Left ventricle myocardium inferior (tissue), 1 donor: Measurements from ENCODE around the gene SEPTIN10. TPM values are rescaled to one million over a fixed set of nuclear protein-coding genes. Genes with fewer than 3 reads are reported as not detected.
"Not testable (repeated sequence)": the region's sequence is repeated elsewhere in the genome, so short reads cannot be mapped to it uniquely, and the experiment has no call there.

Source experiments
- DNase-seq: peaks from one replicate; pipeline ENCODE4 v3.0.0-alpha.2; 2020
- H3K27ac ChIP-seq: fragments of 200-600 bp; replicated peaks from 2 replicates; pipeline ENCODE4 v1.8.0; 2021
- H3K27me3 ChIP-seq: fragments of 200-600 bp; 2 replicates; pipeline ENCODE4 v1.8.0; 2021; ENCODE audit warnings: low read depth
- H3K36me3 ChIP-seq: fragments of 200-600 bp; 2 replicates; pipeline ENCODE4 v1.8.0; 2021
- H3K4me1 ChIP-seq: fragments of 200-600 bp; 2 replicates; pipeline ENCODE4 v1.8.0; 2021
- H3K4me3 ChIP-seq: fragments of 200-600 bp; 2 replicates; pipeline ENCODE4 v1.8.0; 2021; ENCODE audit warnings: mild to moderate bottlenecking, moderate library complexity
- H3K9me3 ChIP-seq: fragments of 200-600 bp; replicated peaks from 2 replicates; pipeline ENCODE4 v1.8.0; 2021
- intact Hi-C: fragments of 100-400 bp; cut with micrococcal nuclease; formaldehyde crosslinking; loops from one replicate; pipeline ENCODE4 v1.11.0; 2022
- total RNA-seq: library from RNA; stranded (reverse); fragmentation: NEBNext Ultra II Directional; extraction: Animal tissue kit (Norgen Biotek cat#: 25700); gene quantifications from one replicate; pipeline ENCODE4 v1.2.1, GENCODE V29; 2021
- TF ChIP-seq, protein P1 (sequence below): fragments of 200-600 bp; IDR thresholded peaks from 2 replicates; pipeline ENCODE4 v1.8.0; 2021; ENCODE audit warnings: antibody characterized with exemption, mild to moderate bottlenecking, borderline replicate concordance
- donor health status: DM: no; HTN: yes; CAD: no; lungs with severe emphysema.

Gene SEPTIN10
- total RNA-seq, 1 donor from 2014 or later, result 55.4 TPM

DNA sequence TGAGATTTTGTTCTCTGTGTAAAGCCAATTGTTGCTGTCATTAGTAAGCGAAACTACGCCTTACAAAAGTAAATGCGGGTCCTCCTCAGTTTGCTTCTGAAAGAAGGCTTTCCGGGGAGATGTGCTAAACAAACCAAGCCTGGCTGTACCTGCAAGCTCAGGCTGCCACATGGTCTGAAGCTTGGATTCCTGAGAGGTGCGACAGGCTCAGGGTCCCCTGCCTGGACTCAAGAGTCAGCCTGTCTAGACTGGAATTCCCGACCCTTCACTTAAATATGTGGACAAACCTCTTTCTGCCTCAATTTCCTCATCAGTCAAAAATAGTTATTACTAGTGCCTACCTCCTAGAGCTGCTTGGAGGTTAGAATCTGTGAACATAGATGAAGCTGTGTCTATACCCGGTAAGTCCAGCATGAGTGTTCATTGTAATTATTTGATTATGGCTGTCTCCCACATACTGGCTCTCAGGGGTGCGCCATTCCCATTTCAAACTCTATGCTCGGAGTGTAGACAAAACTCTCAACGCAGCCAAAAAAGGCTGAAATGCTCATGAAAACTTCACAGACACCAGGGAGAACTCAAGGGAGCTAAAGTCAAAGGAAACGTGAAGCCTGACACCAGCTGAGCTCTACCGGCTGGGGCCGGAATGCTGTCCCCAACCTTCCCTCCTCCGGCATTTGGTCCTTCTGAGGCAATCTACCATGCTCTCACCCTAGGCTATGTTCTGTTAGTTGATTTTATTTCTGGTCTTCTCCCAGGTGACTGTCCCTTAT lies 31.8 kb upstream of the SEPTIN10 start:
- TF ChIP-seq, protein P1, sequence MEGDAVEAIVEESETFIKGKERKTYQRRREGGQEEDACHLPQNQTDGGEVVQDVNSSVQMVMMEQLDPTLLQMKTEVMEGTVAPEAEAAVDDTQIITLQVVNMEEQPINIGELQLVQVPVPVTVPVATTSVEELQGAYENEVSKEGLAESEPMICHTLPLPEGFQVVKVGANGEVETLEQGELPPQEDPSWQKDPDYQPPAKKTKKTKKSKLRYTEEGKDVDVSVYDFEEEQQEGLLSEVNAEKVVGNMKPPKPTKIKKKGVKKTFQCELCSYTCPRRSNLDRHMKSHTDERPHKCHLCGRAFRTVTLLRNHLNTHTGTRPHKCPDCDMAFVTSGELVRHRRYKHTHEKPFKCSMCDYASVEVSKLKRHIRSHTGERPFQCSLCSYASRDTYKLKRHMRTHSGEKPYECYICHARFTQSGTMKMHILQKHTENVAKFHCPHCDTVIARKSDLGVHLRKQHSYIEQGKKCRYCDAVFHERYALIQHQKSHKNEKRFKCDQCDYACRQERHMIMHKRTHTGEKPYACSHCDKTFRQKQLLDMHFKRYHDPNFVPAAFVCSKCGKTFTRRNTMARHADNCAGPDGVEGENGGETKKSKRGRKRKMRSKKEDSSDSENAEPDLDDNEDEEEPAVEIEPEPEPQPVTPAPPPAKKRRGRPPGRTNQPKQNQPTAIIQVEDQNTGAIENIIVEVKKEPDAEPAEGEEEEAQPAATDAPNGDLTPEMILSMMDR, result no peak
- H3K9me3 ChIP-seq, result no peaks in the 10 kb centered on the region
- no peak overlapping the region for H3K27ac ChIP-seq
- intact Hi-C loops, result no loop called here
- H3K4me1 ChIP-seq, result peaks cover 11% of the 10 kb centered on the region
- no peaks in the 10 kb centered on the region for H3K27me3 ChIP-seq
- no peak for DNase-seq
- H3K4me3 ChIP-seq, result no peak overlapping the region
- H3K36me3 ChIP-seq, result no peaks in the 10 kb centered on the region

DNA sequence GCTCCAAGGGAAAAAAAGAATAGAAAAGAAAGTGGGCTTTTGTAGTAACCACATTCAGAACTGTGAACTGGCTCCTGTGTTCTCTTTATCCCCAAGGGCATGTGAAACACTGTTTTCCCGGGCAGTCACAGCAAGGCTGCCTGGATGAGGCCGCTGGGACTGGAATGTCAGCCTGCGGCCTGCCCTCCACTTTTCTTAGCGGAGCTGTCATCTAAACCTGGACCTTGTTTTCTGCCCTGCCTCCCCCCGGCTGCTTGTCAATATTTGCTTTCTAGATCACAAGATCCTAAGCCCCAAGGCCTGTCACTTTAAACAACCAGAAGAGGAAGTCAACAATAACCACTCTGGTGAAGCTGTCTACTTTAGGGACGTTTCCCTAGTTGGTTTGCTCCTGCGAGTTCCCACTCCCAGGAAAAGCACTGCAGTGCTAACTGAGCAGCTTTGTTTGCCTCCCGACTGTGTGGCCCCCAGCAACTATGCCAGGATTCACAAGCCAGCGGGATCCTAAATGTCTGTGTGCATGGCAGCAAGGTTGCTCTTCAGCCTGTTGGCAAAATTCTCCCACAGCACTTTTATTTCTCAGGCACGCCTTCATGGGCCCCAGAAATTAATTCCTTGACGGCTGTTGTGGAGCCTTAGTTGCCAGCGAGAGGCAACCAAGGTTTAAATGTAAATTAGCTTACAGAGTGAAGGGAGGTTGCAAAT lies 31.0 kb upstream of the SEPTIN10 start:
- H3K36me3 ChIP-seq, result no peaks in the 10 kb centered on the region
- no peak overlapping the region for H3K4me3 ChIP-seq
- H3K27me3 ChIP-seq, result no peaks in the 10 kb centered on the region
- no peaks in the 10 kb centered on the region for H3K9me3 ChIP-seq
- DNase-seq, result peak; percentile 19
- TF ChIP-seq, protein P1, result no peak
- peak overlapping the region; percentile 55 for H3K27ac ChIP-seq
- H3K4me1 ChIP-seq, result peaks cover 11% of the 10 kb centered on the region
- intact Hi-C loops, result no loop called here

DNA sequence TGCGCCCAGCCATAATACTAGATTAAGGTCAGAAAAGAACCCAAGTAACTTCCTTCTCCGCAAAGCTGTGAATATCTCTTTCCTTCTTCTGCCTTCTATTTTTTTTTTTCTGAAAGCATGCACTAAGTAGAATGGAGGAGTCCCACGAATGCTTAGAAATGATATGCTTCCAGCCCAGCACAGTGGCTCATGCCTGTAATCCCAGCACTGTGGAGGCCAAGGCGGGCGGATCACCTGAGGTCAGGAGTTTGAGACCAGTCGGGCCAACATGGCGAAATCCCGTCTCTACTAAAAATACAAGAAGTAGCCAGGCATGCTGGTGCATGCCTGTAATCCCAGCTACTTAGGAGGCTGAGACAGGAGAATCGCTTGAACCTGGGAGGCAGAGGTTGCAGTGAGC lies 26.2 kb upstream of the SEPTIN10 start:
- H3K36me3 ChIP-seq, intact Hi-C loops, DNase-seq, H3K9me3 ChIP-seq, H3K4me1 ChIP-seq, H3K27me3 ChIP-seq, H3K4me3 ChIP-seq, H3K27ac ChIP-seq: not testable (repeated sequence)

DNA sequence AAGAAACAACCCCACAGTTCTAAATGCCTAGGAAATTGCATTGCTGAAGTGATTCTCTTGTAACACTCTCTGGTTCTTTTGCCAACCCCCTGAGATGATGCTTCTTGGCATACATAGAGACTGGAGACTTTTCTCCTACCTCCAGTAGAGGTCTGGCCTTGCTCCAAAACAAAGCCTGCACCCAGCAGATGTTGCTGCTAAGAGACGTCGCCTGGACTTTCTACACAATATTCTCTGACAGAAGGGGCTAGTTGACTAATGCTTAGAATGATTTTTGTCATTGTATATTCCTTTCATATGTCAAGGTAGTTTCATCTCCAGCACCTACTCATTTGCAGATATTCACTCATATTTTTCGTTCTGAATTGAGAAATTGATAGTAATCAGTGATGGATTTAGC lies 25.0 kb upstream of the SEPTIN10 start:
- TF ChIP-seq, protein P1, result no peak
- Histone ChIP-seq H3K4me3 (no peak overlapping the region), H3K27me3 (no peaks in the 10 kb centered on the region), H3K9me3 (no peaks in the 10 kb centered on the region), H3K36me3 (no peaks in the 10 kb centered on the region), H3K4me1 (no peaks in the 10 kb centered on the region), H3K27ac (no peak overlapping the region)
- intact Hi-C loops, result no loop called here
- DNase-seq, result no peak

DNA sequence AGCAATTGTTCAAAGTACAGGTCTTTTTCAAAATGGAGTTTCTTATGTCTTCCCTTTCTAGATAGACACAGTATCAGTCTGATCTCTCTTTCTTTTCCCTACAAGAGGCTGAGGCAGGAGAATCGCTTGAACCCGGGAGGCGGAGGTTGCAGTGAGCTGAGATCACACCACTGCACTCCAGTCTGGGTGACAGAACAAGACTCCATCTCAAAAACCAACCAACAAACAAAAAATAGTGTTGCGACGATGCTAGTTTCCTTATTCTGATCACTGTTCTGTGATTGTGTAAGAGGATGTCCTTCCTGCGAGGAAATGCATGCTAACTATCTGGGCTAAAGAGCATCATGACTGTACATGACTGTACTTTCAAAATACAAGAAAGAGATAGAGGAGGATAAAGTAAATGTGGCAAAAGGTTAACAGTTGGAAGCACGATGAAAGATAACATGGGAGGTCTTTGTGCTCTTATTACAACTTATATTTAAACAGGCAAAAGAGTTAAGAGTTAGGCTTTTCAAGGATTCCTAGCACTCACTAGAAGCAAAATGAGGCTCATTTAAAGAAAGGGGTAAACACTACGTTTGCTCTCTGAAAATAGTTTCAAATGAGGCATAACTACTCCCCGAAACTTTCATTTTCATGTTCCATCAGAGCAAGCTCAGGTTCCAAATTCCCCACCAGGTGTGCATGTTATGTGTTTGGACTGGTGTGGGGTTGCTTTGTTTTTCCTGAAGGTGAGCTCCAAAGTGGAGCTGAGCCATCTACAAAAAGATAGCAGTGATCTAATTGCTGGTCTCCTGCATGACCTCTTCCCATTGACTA lies 24.2 kb upstream of the SEPTIN10 start:
- Histone ChIP-seq H3K27me3 (no peaks in the 10 kb centered on the region), H3K9me3 (no peaks in the 10 kb centered on the region), H3K27ac (no peak overlapping the region), H3K36me3 (no peaks in the 10 kb centered on the region), H3K4me3 (no peak overlapping the region), H3K4me1 (no peaks in the 10 kb centered on the region)
- DNase-seq, result no peak
- intact Hi-C loops, result no loop called here
- TF ChIP-seq, protein P1, result no peak
